Neural crest cell (in vitro differentiated cells): ENCODE measurements around the gene FAM151A. TPM values are rescaled to one million over a fixed set of nuclear protein-coding genes. Genes with fewer than 3 reads are reported as not detected.
A peak's percentile ranks its signal among the peaks of the same experiment; 100 is the strongest.

Experiments used
- DNase-seq: peaks from one replicate; pipeline ENCODE4 v3.0.0; 2021; ENCODE audit warnings: low read depth, mixed read lengths, low spot score
- H3K27ac Mint-ChIP-seq: one replicate; pipeline ENCODE4 v1.8.0; 2021; ENCODE audit warnings: mild to moderate bottlenecking, mixed read lengths; ENCODE audit not compliant: unreplicated experiment
- H3K27me3 Mint-ChIP-seq: 2 replicates; pipeline ENCODE4 v1.8.0; 2021; ENCODE audit warnings: low read depth, mild to moderate bottlenecking, mixed read lengths
- H3K36me3 Mint-ChIP-seq: 2 replicates; pipeline ENCODE4 v1.8.0; 2021; ENCODE audit warnings: low read depth, mild to moderate bottlenecking, mixed read lengths
- H3K4me1 Mint-ChIP-seq: 2 replicates; pipeline ENCODE4 v1.8.0; 2021; ENCODE audit warnings: mixed read lengths
- H3K4me3 Mint-ChIP-seq: one replicate; pipeline ENCODE4 v1.8.0; 2021; ENCODE audit warnings: mild to moderate bottlenecking, mixed read lengths
- H3K9me3 Mint-ChIP-seq: 2 replicates; pipeline ENCODE4 v1.8.0; 2021; ENCODE audit warnings: mixed read lengths
- total RNA-seq: library from RNA; stranded (reverse); gene quantifications from 2 replicates; pipeline ENCODE4 v1.2.1, GENCODE V29; 2021
- TF ChIP-seq, protein P1 (sequence below): fragments of 200-600 bp; sonication (generic); conservative IDR thresholded peaks from 2 replicates; pipeline ENCODE4 v1.5.0; 2021; ENCODE audit warnings: antibody characterized with exemption, mild to moderate bottlenecking

FAM151A gene
- total RNA-seq, 1 donor from 2014 or later, result not detected

DNA sequence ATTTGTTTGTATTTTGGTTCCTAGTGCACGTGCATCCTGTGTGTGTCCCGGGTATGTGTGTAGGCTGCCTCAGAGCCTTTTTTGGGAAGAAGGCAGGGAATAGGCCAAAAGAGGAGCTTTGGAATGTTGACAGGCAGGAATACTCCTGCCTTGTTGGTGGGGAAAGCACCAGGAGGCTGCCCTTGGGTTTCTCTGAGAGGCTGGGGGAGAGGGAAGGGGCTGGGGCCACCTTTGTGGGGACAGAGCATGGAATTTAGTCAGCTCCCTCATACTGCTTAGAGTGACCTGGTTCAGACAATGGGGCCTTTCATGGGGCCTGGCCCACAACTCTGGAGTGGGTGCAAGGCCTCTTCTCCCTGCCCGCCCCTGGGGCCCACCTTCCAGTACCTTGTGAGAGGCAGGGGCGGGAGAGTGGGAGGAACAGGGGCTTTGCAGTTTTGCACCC, 44.0 kb downstream of the FAM151A start:
- H3K27ac Mint-ChIP-seq, result no peak overlapping the region
- no peaks in the 10 kb centered on the region for H3K27me3 Mint-ChIP-seq
- H3K9me3 Mint-ChIP-seq, result no peaks in the 10 kb centered on the region
- DNase-seq, result no peak
- peaks cover 21% of the 10 kb centered on the region for H3K4me1 Mint-ChIP-seq
- H3K4me3 Mint-ChIP-seq, result no peak overlapping the region
- TF ChIP-seq, protein P1, sequence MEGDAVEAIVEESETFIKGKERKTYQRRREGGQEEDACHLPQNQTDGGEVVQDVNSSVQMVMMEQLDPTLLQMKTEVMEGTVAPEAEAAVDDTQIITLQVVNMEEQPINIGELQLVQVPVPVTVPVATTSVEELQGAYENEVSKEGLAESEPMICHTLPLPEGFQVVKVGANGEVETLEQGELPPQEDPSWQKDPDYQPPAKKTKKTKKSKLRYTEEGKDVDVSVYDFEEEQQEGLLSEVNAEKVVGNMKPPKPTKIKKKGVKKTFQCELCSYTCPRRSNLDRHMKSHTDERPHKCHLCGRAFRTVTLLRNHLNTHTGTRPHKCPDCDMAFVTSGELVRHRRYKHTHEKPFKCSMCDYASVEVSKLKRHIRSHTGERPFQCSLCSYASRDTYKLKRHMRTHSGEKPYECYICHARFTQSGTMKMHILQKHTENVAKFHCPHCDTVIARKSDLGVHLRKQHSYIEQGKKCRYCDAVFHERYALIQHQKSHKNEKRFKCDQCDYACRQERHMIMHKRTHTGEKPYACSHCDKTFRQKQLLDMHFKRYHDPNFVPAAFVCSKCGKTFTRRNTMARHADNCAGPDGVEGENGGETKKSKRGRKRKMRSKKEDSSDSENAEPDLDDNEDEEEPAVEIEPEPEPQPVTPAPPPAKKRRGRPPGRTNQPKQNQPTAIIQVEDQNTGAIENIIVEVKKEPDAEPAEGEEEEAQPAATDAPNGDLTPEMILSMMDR, result no peak
- H3K36me3 Mint-ChIP-seq, result no peaks in the 10 kb centered on the region

DNA sequence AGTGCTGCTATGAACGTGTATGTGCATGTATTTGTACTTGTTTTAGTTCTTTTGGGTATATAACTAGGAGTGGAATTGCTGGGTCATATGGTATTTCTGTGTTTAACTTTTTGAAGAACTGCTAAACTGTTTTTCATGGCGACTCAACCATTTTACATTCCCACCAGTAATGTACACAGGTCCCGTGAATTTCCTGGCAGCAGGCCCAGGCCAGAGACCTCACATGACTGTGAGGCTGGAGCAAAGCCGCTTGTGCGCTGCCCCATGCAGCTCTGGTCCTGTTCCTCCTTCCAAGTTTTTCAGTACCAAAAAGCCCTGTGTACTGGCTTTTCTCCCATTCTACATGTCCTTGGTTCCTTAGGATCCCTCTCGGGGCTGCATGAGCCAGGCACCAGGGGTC, 45.7 kb downstream of the FAM151A start:
- Mint-ChIP-seq H3K9me3 (no peaks in the 10 kb centered on the region), H3K27me3 (no peaks in the 10 kb centered on the region), H3K36me3 (no peaks in the 10 kb centered on the region), H3K27ac (no peak overlapping the region), H3K4me3 (no peak overlapping the region), H3K4me1 (peaks cover 22% of the 10 kb centered on the region)
- no peak for DNase-seq
- TF ChIP-seq, protein P1, result no peak

DNA sequence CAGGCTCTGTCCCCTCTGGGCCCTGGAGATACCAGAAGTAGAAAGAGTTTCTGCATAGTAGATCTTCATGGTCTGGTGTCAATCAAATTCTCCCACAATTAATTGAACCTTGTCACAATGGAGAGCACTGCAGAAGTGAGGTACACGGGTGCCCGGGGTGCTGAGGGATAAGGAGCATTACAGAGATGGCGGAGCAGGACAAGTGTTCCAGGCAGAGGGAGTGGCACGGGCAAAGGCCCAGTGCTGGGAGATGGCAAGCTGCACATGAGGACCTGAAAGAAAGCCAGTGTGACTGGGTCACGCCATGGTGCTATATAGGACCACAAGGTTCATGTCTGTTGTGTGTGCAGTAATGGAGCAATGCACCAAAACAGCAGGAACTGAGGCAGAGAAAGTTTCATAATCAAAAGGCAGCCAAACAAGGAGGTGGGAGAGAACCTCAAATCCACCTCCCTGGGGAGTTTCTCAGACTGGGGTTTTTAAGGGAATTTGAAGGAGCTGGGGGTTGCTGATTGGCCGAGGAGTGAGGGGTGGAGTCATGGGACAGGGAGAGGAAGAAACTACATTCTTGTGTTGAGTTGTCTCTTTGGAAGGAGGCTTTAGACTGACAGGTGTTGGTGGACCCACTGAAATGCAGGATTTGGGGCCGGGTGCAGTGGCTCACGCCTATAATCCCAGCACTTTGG, 47.6 kb downstream of the FAM151A start:
- H3K9me3 Mint-ChIP-seq, result no peaks in the 10 kb centered on the region
- H3K4me1 Mint-ChIP-seq, result peaks cover 34% of the 10 kb centered on the region

DNA sequence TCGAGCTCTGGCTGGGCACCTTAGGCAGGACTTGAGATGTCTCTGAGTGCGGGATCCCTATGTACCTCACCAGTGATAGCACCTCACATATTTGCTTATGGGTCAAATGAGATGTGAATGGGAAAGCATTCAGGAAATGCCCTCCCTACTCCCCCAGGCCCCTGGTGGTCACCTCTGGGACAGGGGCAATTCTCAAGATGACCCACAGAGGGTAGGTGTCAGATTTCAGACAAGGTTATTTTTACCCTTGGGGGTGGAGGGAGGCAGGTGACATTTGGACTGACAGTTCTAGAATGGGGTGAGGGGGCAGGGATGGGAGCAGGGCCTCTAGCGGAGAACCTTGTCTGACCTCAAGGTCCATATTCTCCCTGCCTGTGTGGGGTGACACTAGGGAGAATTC, 48.2 kb downstream of the FAM151A start:
- Mint-ChIP-seq H3K27me3 (no peaks in the 10 kb centered on the region), H3K4me1 (peaks cover 31% of the 10 kb centered on the region), H3K36me3 (no peaks in the 10 kb centered on the region), H3K27ac (no peak overlapping the region), H3K9me3 (no peaks in the 10 kb centered on the region), H3K4me3 (no peak overlapping the region)
- TF ChIP-seq, protein P1, result peak; percentile 32
- no peak for DNase-seq

More for the DNA sequence above, 47.6 kb downstream of the FAM151A start:
- no peak for DNase-seq
- TF ChIP-seq, protein P1, result no peak
- H3K27ac Mint-ChIP-seq, result peak overlapping the region; percentile 9
- H3K4me3 Mint-ChIP-seq, result no peak overlapping the region
- no peaks in the 10 kb centered on the region for H3K27me3 Mint-ChIP-seq
- no peaks in the 10 kb centered on the region for H3K36me3 Mint-ChIP-seq

DNA sequence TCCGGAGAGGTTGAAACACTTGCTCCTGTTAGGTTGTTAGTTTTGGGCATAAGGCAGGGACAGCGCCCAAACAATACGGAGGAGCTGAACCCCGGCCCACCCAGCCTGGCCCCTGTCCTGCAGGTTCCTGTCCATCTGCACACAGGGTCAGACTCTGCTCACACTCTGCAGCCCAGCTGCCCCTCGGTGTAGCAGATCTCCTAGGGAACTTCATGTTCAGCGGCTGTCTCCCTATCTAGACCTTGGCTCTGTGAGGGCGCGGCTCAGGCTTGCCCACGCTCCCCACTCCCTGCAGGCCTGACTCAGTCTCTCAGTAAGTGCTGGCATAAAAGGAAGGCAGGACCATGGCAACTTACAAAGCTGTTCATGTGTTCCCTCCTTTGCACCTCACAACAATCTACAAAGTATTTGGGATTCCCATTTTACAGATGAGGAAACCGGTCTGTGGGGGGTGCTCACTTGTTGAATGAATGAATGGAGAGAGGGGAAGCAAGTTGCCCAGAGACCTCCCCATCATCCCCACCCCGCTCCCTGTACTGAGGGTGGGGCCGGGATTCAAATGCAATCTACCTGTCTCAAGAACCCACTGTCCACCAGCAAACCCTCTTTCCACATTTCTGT, 49.1 kb downstream of the FAM151A start:
- H3K36me3 Mint-ChIP-seq, result no peaks in the 10 kb centered on the region
- H3K27ac Mint-ChIP-seq, result no peak overlapping the region
- H3K4me1 Mint-ChIP-seq, result peaks cover 26% of the 10 kb centered on the region
- no peak overlapping the region for H3K4me3 Mint-ChIP-seq
- TF ChIP-seq, protein P1, result no peak
- no peaks in the 10 kb centered on the region for H3K9me3 Mint-ChIP-seq
- H3K27me3 Mint-ChIP-seq, result no peaks in the 10 kb centered on the region
- DNase-seq, result no peak
